Measurements from ENCODE around the gene FAM240A.

FAM240A gene

GRCh38 chr3:46675426-46675825 is 63.1 kb downstream of the FAM240A start:
- DNase-seq (ENCODE audit: low spot score) = no peak

All from AG08395 (cell line).